ENCODE results near the gene KCNN4.

KCNN4 gene

GRCh38 chr19:43748205-43748594 is 32.6 kb downstream of the KCNN4 start:
- DNase-seq (ENCODE audit: low spot score), result no peak

- DNase-seq (ENCODE audit: low spot score), result no peak
Measured at GRCh38 chr19:43747557-43748204, 33.1 kb downstream of the KCNN4 start.

GRCh38 chr19:43743059-43743458 is 37.7 kb downstream of the KCNN4 start:
- DNase-seq (ENCODE audit: low spot score), result no peak

GRCh38 chr19:43741075-43741825 is 39.5 kb downstream of the KCNN4 start:
- no peak for DNase-seq (ENCODE audit: low spot score)

- no peak for DNase-seq (ENCODE audit: low spot score)
Measured at GRCh38 chr19:43739439-43740235, 41.1 kb downstream of the KCNN4 start.

- DNase-seq (ENCODE audit: low spot score), result no peak
Measured at GRCh38 chr19:43738780-43739211, 42.0 kb downstream of the KCNN4 start.

- no peak for DNase-seq (ENCODE audit: low spot score)
Measured at GRCh38 chr19:43735957-43736356, 44.8 kb downstream of the KCNN4 start.

GRCh38 chr19:43735013-43735412 is 45.8 kb downstream of the KCNN4 start:
- DNase-seq (ENCODE audit: low spot score), result no peak

- DNase-seq (ENCODE audit: low spot score), result no peak
Measured at GRCh38 chr19:43731846-43732245, 48.9 kb downstream of the KCNN4 start.

- no peak for DNase-seq (ENCODE audit: low spot score)
Measured at GRCh38 chr19:43731346-43731745, 49.4 kb downstream of the KCNN4 start.

- DNase-seq (ENCODE audit: low spot score), result no peak
Measured at GRCh38 chr19:43729919-43730318, 50.9 kb downstream of the KCNN4 start.

GRCh38 chr19:43727593-43727853 is 53.2 kb downstream of the KCNN4 start:
- DNase-seq (ENCODE audit: low spot score), result no peak

GRCh38 chr19:43726736-43727592 is 53.8 kb downstream of the KCNN4 start:
- no peak for DNase-seq (ENCODE audit: low spot score)

- DNase-seq (ENCODE audit: low spot score), result no peak
Measured at GRCh38 chr19:43725468-43725867, 55.3 kb downstream of the KCNN4 start.

- DNase-seq (ENCODE audit: low spot score), result no peak
Measured at GRCh38 chr19:43724896-43725295, 55.9 kb downstream of the KCNN4 start.

GRCh38 chr19:43723588-43723987 is 57.2 kb downstream of the KCNN4 start:
- no peak for DNase-seq (ENCODE audit: low spot score)

GRCh38 chr19:43721469-43722048 is 59.2 kb downstream of the KCNN4 start:
- DNase-seq (ENCODE audit: low spot score), result no peak

- no peak for DNase-seq (ENCODE audit: low spot score)
Measured at GRCh38 chr19:43720936-43721335, 59.8 kb downstream of the KCNN4 start.

- DNase-seq (ENCODE audit: low spot score), result no peak
Measured at GRCh38 chr19:43719918-43720317, 60.9 kb downstream of the KCNN4 start.

GRCh38 chr19:43719378-43719868 is 61.4 kb downstream of the KCNN4 start:
- DNase-seq (ENCODE audit: low spot score), result no peak

- no peak for DNase-seq (ENCODE audit: low spot score)
Measured at GRCh38 chr19:43718627-43719377, 62.0 kb downstream of the KCNN4 start.

Measured in kidney capillary endothelial cell (primary cell).